ENCODE data around the gene TBC1D10A.

DNA sequence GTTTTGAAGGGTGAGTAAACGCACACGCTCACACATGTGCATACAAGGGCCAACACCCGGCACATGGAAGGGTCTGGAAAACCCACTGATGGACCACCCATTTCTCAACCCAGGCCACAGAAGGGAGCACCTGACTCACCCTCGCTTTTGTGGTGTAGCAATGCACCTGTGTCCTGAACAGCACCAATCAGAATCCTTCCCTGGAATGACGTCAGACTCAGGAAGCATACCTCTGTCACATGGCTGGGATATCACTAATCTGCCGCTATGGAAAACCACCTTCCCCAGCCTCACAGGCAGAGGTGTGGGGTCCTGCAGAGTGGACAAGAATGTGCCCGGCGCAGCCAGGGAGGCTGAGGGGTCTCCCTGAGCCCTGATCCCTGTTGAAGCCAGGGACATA is 51.1 kb downstream of the TBC1D10A start:
- TF ChIP-seq, protein P1, sequence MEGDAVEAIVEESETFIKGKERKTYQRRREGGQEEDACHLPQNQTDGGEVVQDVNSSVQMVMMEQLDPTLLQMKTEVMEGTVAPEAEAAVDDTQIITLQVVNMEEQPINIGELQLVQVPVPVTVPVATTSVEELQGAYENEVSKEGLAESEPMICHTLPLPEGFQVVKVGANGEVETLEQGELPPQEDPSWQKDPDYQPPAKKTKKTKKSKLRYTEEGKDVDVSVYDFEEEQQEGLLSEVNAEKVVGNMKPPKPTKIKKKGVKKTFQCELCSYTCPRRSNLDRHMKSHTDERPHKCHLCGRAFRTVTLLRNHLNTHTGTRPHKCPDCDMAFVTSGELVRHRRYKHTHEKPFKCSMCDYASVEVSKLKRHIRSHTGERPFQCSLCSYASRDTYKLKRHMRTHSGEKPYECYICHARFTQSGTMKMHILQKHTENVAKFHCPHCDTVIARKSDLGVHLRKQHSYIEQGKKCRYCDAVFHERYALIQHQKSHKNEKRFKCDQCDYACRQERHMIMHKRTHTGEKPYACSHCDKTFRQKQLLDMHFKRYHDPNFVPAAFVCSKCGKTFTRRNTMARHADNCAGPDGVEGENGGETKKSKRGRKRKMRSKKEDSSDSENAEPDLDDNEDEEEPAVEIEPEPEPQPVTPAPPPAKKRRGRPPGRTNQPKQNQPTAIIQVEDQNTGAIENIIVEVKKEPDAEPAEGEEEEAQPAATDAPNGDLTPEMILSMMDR (IDR thresholded peaks at IDR 0.05 in 2 of 3, conservative IDR thresholded peaks at IDR 0.05 in 1 of 3; ENCODE audit: borderline replicate concordance in 1 of 3, insufficient read depth in 1 of 3, low read depth in 2 of 3, low read length in 2 of 3): no peak
- no peak for TF ChIP-seq EZH2 (IDR thresholded peaks at IDR 0.05)
- TF ChIP-seq POLR2A (IDR thresholded peaks at IDR 0.05; ENCODE audit: borderline replicate concordance, extremely low read depth, insufficient read depth, insufficient read length): no peak
- TF ChIP-seq SRF (IDR thresholded peaks at IDR 0.05; ENCODE audit: low read depth): no peak
- no peak for TF ChIP-seq REST (IDR thresholded peaks at IDR 0.05; ENCODE audit: low read depth)
- TF ChIP-seq JUND (IDR thresholded peaks at IDR 0.05): no peak
- no peak for TF ChIP-seq ELF1 (IDR thresholded peaks at IDR 0.05; ENCODE audit: borderline replicate concordance, low read depth)
- TF ChIP-seq EGR1 (IDR thresholded peaks at IDR 0.05; ENCODE audit: low read depth): no peak
- no peak for TF ChIP-seq FOSL1 (IDR thresholded peaks at IDR 0.05; ENCODE audit: low read depth)
- no peak for TF ChIP-seq CEBPB (IDR thresholded peaks at IDR 0.05; ENCODE audit: low read depth)
- TF ChIP-seq POLR2AphosphoS5 (IDR thresholded peaks at IDR 0.05; ENCODE audit: low read depth, low read length): no peak
- peak; percentile 23; the same call in 1 of the 2 replicates for TF ChIP-seq MAX (IDR thresholded peaks at IDR 0.05)

Data from HCT116 (cell line).